ENCODE results near the gene TSKU.

DNA sequence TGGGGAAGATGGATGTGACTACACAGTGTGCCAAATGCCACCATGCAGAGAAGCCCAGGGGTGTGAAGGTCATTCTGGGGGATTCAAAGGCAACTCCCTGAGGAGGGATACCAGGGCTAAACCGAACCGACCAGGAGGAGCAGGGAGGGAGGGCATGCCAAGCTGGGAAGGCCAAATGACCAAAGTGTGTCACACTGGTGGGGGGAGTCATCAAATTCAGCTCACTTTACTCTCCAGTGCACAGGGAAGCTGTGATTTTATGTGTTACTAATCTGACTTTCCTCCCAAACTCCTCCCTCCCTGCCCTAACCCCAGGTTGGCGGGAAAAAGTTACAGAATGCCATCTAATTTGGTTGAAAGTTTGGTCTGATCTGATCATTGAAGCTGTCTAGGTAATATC, 29.7 kb upstream of the TSKU start:
- TF ChIP-seq POLR2A (IDR thresholded peaks at IDR 0.05; ENCODE audit: low read length) (no peak), GATA1 (IDR thresholded peaks at IDR 0.05; ENCODE audit: low read depth, low read length) (no peak)
